Epithelial cell of proximal tubule (primary cell): ENCODE results near the gene XPO1. TPM values are rescaled to one million over a fixed set of nuclear protein-coding genes. Genes with fewer than 3 reads are reported as not detected.

Source experiments
- DNase-seq: peaks from one replicate; pipeline ENCODE4 v3.0.0-alpha.2; 2011; ENCODE audit warnings: low read depth
- H3K4me3 ChIP-seq: 2 replicates; pipeline ENCODE4 v1.5.1; 2011; ENCODE audit warnings: low read depth, mild to moderate bottlenecking, low read length
- CTCF ChIP-seq: conservative IDR thresholded peaks from 2 replicates; pipeline ENCODE4 v1.5.1; 2012; ENCODE audit warnings: low read depth, mild to moderate bottlenecking, low read length
- total RNA-seq: library from RNA; depleted of rRNA; stranded (reverse); fragments of >200 nt; gene quantifications from 2 replicates; pipeline ENCODE4 v1.2.3, GENCODE V29; 2015

Gene XPO1
- total RNA-seq, 1 donor from 2014 or later = 104 TPM

GRCh38 chr2:61439241-61440002, 98.7 kb downstream of the XPO1 start:
- TF ChIP-seq CTCF = no peak
- no peak for DNase-seq
- no peak overlapping the region for H3K4me3 ChIP-seq

GRCh38 chr2:61438670-61439069, 99.5 kb downstream of the XPO1 start:
- no peak for TF ChIP-seq CTCF
- no peak for DNase-seq
- no peak overlapping the region for H3K4me3 ChIP-seq

GRCh38 chr2:61437170-61437569, 101.0 kb downstream of the XPO1 start:
- no peak for TF ChIP-seq CTCF
- H3K4me3 ChIP-seq = no peak overlapping the region
- no peak for DNase-seq

- DNase-seq = no peak
- H3K4me3 ChIP-seq = peak overlapping the region; percentile 16
- no peak for TF ChIP-seq CTCF
Measured at GRCh38 chr2:61436092-61436491, 102.1 kb downstream of the XPO1 start.

GRCh38 chr2:61435291-61435690, 102.9 kb downstream of the XPO1 start:
- TF ChIP-seq CTCF = no peak
- H3K4me3 ChIP-seq = no peak overlapping the region
- no peak for DNase-seq

GRCh38 chr2:61434314-61434713, 103.8 kb downstream of the XPO1 start:
- DNase-seq = no peak
- TF ChIP-seq CTCF = no peak
- H3K4me3 ChIP-seq = no peak overlapping the region

- no peak for TF ChIP-seq CTCF
- no peak for DNase-seq
- H3K4me3 ChIP-seq = no peak overlapping the region
Measured at GRCh38 chr2:61433606-61434005, 104.5 kb downstream of the XPO1 start.
